ENCODE measurements around the gene RANBP10. TPM values are rescaled to one million over a fixed set of nuclear protein-coding genes. Genes with fewer than 3 reads are reported as not detected.

RANBP10 gene
- total RNA-seq, 1 donor: 8.6 TPM

DNA sequence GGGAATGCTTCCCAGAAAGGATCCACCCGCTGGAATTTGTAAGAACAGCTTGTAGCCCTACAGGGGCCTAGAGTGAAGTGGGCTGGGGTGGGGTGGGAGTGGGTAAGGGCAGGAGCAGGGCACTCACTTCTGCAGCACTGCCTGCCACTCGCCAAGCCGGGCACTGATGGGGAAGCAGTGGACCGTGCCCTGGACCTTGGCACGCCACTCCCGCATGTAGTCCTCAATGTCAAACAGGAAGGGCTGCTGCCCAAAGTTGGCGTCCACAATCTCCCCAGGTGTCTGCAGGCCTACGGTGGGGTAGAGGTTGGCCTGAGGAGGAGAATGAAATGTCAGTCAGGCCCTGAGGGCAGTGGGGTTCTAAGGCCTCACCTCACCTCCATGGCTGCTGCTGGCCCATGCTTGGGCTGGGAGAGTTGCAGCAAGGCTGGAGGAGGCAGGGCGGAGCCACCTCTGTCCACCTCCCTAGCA is 71.6 kb downstream of the RANBP10 start:
- no peak for DNase-seq (ENCODE audit: low read depth)
- H3K4me3 ChIP-seq (ENCODE audit: low read depth, low read length): no peak overlapping the region
- TF ChIP-seq, protein P1, sequence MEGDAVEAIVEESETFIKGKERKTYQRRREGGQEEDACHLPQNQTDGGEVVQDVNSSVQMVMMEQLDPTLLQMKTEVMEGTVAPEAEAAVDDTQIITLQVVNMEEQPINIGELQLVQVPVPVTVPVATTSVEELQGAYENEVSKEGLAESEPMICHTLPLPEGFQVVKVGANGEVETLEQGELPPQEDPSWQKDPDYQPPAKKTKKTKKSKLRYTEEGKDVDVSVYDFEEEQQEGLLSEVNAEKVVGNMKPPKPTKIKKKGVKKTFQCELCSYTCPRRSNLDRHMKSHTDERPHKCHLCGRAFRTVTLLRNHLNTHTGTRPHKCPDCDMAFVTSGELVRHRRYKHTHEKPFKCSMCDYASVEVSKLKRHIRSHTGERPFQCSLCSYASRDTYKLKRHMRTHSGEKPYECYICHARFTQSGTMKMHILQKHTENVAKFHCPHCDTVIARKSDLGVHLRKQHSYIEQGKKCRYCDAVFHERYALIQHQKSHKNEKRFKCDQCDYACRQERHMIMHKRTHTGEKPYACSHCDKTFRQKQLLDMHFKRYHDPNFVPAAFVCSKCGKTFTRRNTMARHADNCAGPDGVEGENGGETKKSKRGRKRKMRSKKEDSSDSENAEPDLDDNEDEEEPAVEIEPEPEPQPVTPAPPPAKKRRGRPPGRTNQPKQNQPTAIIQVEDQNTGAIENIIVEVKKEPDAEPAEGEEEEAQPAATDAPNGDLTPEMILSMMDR (IDR thresholded peaks at IDR 0.05; ENCODE audit: insufficient read depth, low read depth, low read length): no peak

DNA sequence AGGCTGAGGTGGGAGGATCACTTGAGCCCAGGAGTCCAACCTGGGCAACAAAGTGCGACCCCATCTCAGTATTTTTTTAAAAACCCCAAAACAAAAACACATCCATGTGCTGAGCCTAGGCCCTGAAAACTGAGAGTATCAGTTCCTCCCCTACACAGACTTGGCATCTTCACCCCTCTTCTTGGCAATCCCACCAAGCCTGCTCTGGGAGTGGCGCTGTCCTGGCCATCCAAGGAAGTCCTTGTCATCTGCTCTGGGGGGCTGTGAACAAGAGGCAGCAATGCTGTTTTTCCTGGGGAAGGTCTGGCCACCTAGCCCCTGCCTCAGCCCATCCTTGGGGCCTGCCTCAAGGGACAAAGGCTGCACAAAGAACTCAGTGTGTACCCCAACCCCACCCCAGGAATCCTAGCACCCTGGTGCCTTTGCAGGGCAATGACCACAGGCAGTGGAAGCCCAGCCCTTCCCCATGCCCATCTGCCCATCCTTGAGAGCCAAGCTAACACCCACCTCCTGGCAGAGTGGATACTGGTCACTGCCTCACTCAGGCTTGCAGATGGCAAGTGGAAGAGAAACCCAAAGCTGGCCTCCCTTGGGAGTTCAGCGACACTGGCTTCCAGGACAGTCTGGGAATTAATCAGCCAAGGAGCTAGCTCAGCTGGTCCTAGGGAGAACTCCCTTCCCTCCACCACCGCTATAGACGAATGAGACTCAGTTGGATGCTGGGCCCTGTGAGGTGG is 72.5 kb downstream of the RANBP10 start:
- no peak for DNase-seq (ENCODE audit: low read depth)
- TF ChIP-seq, protein P1 (IDR thresholded peaks at IDR 0.05; ENCODE audit: insufficient read depth, low read depth, low read length): no peak
- H3K4me3 ChIP-seq (ENCODE audit: low read depth, low read length): no peak overlapping the region

DNA sequence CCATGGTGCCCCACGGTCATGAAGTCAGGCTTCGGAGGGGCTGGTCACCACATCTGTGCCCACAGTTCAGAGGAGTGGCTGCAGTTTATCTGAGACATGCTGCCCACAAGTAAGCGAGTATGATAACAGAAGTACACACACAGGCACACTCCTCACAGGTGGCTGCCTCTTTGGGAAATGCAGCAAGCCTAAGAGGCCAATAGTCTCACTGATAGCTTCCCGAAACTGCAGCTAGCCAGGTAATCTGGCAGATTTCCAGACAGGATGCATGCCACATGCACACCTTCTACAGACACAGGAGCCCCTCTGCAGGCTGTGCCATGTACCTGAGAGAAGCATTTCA is 74.6 kb downstream of the RANBP10 start:
- TF ChIP-seq, protein P1 (IDR thresholded peaks at IDR 0.05; ENCODE audit: insufficient read depth, low read depth, low read length): no peak
- no peak overlapping the region for H3K4me3 ChIP-seq (ENCODE audit: low read depth, low read length)
- DNase-seq (ENCODE audit: low read depth): no peak

DNA sequence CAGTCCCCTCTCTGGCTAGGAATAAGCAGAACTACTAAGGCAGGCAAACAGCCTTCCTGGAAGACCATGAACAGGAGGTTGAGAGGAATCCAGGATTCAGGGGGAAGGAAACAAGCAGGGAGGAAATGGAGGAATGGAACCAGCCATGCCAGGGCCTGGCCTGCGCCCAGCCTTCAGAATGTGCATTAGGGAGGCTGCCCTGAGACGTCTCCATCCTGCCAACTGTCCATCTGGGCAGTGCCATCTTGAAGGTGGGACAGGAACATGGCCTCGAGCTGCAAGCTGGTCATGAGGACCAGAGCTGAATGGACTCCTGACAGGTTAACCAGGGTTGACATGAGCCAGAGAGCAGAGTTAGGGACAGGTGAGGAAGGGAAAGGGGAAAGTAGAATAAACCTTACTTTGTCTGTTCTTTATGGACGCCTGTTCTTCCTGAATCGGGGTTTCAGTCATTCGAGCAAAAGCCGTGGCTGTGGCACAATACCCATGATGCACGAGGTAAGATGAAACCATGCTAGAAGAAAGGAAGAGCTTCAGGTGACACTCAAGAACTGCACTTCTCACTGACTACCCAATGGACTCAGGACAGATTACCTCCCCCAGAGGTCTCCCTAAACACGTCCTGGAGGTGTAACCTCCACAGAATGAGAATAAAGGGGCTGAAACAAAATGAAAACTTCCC is 75.1 kb downstream of the RANBP10 start:
- TF ChIP-seq, protein P1 (IDR thresholded peaks at IDR 0.05; ENCODE audit: insufficient read depth, low read depth, low read length): no peak
- no peak for DNase-seq (ENCODE audit: low read depth)
- no peak overlapping the region for H3K4me3 ChIP-seq (ENCODE audit: low read depth, low read length)

DNA sequence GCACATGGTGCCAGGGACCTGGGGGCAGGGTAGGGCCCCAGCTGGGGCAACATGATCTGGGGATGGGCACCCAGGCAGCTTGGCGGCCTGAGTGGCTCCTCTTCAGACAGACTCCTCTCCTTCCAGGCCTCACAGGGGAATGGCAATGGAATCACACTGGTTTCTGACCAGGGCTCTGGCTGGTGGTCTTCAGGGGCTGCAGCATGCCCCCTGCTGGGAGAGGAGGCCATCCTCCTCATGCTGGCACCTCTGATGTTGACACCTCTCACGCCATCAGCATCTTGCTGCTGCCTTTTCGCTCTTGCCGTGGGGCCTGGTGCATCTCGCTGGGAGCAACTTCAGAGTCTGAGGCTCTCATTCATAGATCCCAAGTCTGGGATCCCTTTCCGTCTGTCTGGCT is 76.0 kb downstream of the RANBP10 start:
- DNase-seq (ENCODE audit: low read depth): no peak
- TF ChIP-seq, protein P1 (IDR thresholded peaks at IDR 0.05; ENCODE audit: insufficient read depth, low read depth, low read length): no peak
- H3K4me3 ChIP-seq (ENCODE audit: low read depth, low read length): no peak overlapping the region

DNA sequence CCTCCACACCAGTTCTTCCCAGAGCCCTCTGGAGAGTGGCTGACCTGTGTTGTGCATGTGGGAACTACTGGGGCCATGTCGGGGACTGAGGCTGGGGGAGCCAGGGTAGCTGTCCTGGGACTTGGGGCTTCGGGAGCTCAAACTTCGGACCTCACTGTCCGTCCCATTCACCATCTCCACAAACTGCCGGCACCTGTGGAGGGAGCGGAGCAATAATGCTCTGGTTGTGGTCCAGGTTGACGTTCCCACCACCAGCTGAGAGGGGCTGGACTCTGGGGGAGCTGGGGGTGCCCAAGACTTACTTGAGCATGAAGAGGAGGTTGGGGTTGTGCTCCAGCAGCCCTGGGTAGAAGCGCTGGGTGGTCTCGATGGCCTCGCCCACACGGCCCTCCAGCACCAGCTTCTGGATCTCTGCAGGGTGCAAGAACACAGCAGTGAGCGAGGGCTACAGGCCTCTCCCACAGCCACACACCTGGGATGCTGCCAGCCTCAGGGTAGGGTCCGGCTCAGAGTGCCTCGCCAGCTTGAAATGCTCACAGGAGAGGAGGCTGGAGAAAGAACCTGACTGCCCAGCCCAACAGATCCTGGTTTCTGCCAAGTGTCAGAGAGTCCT is 76.6 kb downstream of the RANBP10 start:
- TF ChIP-seq, protein P1 (IDR thresholded peaks at IDR 0.05; ENCODE audit: insufficient read depth, low read depth, low read length): no peak
- DNase-seq (ENCODE audit: low read depth): no peak
- no peak overlapping the region for H3K4me3 ChIP-seq (ENCODE audit: low read depth, low read length)
